Activated CD8-positive, alpha-beta memory T cell treated with anti-CD3 and anti-CD28 coated beads, Interleukin-2, amount 50 U/mL, for 48 hours (primary cell): ENCODE data around the gene CYP46A1.

Source experiments
- DNase-seq: peaks from one replicate; pipeline ENCODE4 v3.0.0-alpha.2; 2020

CYP46A1 gene

GRCh38 chr14:99689266-99690236 is 5.5 kb downstream of the CYP46A1 start:
- peak; percentile 37 for DNase-seq

GRCh38 chr14:99690636-99691035 is 6.5 kb downstream of the CYP46A1 start:
- peak; percentile 26 for DNase-seq

DNA sequence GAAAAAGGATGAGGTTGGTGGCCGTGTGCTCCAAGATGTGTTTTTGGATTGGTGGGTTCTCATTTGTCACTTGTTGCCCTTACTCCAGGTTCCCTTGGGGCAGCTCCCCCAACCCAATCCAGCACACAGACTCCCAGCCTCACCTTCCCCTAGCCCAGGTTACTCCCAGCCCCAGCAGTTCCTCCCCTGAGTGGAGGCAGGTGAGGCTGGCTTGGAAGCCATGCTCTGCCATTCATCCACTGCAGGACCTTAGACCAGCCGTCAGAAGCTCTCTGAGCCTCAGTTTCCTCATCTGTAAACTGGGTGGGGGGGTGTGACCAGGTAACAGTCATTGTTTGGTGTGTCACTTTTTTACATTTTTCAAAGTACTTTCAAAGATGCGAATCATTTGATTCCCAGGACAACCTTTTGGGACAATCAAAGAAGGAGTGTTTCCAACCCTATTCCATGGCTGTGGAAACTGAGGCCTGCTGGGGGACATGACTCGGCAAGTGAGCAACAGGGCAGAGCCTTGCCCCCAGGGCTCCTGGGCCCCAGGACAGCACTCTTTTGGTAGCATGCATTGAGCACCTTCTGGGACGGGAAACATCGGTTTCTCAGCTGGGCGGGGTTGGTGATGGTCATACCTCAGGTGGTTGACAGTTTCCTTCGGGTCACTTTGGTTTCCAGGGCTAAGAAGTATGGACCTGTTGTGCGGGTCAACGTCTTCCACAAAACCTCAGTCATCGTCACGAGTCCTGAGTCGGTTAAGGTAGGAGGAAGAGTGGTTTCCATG is 7.2 kb downstream of the CYP46A1 start:
- peak; percentile 13 for DNase-seq

GRCh38 chr14:99693918-99694317 is 9.8 kb downstream of the CYP46A1 start:
- no peak for DNase-seq

- DNase-seq: no peak
Measured at GRCh38 chr14:99696929-99697328, 12.8 kb downstream of the CYP46A1 start.

- peak; percentile 36 for DNase-seq
Measured at GRCh38 chr14:99698236-99698635, 14.1 kb downstream of the CYP46A1 start.

DNA sequence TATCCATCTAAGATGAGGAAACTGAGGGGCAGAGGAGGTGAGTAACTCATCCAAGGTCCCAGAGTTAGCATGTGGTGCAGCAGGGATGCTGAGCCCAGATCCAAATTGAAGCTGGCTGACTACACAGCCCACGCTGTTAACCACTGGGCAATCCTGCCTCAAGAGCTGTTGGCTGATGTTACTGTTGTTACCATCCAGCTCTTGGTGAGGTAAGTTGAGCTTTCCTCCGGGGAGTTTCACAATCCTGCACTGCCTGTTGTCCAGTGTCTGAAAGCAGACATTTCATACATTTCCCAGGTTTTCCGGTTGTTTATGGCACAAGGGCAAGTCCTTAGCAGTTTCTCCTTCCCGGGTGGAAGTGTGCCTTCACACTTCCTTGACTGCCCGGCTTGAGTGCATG is 14.5 kb downstream of the CYP46A1 start:
- peak; percentile 13 for DNase-seq

GRCh38 chr14:99699085-99699760 is 15.1 kb downstream of the CYP46A1 start:
- peak; percentile 12 for DNase-seq

DNA sequence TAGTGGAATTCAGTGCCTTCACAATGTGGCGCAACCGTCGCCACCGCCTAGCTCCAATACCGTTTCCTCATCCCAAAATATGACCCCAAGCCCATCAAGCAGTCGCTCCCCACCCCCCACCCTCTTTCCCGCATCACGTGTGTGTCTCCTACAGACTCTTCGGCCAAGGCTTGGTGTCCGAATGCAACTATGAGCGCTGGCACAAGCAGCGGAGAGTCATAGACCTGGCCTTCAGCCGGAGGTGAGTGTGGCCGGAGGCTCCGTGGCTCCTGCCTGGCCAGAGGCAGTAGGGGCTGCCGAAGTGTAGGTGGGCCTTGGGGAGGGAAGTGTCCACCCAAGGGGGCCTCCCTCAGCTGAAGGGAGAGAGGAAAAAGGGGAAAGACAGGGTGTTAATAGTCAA is 15.8 kb downstream of the CYP46A1 start:
- DNase-seq: peak; percentile 29

GRCh38 chr14:99700379-99700778 is 16.3 kb downstream of the CYP46A1 start:
- no peak for DNase-seq

DNA sequence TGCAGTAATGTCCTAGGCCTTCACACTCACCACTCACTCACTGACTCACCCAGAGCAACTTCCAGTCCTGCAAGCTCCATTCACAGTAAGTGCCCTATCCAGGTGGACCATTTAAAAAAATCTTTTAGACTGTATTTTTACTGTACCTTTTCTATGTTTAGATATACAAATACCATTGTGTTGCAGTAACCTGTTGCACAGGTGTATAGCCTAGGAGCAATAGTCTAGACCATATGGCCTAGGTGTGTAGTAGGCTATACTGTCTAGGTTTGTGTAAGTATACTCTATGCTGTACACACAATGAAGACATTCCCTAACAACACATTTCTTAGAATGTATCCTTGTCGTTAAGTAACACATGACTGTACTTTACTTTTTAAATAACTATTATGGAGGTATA is 17.2 kb downstream of the CYP46A1 start:
- DNase-seq: no peak

DNA sequence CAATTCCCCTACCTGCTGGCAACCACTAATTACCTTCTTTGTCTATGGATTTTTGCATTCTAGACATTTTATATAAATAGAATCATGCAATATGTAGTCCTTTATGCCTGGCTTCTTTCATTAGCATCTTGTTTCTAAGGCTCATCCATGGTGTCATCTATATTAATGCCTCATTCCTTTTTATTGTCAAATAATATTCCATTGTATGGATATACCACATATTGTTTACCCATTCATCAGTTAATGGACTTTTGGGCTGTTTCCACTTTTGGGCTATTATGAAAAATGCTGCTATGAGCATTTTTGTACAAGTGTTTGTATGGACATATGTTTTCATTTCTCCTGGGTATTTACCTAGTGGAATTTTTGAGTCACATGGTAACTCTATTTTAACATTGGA is 18.0 kb downstream of the CYP46A1 start:
- DNase-seq: no peak

DNA sequence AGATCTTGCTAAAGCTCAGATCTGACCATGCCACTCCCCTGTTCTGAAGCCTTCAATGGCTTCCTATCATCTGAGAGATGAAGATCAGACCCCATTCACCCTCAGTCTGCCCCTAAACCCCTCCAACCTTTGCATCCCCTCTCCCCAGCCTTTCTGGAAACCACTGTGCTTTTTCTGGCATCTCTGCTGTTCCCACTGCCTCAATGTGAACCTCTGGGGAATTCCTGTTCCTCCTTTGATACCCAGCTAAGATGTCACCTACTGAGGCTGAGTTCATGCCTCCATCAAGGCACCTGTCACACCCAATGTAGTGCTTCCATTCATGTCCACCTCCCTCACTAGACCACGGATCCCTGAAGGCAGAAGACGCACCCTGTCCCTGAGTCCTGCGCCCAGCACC is 19.3 kb downstream of the CYP46A1 start:
- no peak for DNase-seq

GRCh38 chr14:99704037-99704436 is 19.9 kb downstream of the CYP46A1 start:
- no peak for DNase-seq

DNA sequence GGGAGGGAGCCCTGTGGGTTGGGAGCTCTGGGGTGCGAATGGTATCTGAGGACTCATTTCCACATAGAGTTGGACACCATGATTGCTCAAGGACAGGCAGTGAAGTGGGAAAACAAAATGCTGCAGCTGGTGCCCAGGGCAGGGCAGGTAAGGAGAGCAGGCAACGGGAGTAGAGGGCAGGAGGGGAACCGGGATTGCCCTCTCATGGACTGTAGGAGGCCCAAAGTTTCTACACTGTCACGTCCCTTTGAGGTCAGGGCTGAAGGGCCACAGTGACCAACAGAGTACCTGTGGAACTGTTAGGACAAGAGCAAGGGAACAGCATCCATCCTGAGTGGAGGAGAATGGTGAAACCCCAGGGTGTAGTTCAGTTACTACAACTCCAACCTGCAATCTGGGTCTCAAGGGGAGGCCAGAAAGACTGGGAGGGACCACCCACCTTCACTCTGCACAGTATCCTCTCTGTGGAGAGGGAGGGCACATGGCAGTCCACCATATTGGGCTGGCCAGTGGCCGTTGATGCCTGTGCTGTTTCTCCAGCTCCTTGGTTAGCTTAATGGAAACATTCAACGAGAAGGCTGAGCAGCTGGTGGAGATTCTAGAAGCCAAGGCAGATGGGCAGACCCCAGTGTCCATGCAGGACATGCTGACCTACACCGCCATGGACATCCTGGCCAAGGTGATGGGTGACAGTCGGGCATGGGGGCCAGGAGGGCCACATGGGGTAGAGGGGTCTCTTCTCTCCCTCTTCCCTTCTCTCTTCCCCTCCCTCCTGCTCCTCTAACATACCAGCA is 22.2 kb downstream of the CYP46A1 start:
- DNase-seq: peak; percentile 17

DNA sequence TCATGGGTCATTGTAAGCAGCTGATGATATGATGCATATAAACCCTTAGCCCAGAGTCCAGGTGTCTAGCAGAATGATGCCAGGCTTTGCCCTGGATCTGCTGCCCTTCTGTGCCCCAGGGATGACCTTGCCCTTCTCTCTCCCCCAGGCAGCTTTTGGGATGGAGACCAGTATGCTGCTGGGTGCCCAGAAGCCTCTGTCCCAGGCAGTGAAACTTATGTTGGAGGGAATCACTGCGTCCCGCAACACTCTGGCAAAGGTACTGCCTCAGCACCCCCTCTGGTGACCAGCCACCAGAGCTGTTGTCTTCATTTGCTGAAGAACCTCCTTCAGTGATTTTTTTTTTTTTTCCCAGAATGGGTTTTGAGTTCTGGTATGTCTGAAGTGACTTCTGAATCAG is 23.3 kb downstream of the CYP46A1 start:
- peak; percentile 18 for DNase-seq

DNA sequence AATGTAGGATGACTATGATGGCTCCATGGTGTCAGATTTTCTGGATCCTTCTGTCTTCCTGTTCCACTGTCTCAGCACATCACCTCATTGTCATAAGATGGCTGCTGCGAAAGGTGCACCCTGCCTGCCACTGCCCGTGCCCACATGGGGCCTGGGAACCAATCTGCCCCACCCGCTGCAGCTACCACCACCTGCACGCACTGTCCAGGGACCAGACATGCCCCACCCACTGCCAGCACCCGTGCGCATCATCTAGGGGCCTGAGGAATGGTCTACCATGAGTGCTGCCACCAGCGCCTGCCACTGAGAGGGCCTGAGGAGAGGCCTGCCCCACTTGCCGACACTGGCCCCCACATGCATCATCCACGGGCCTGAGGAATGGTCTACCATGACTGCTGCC is 23.8 kb downstream of the CYP46A1 start:
- DNase-seq: peak; percentile 12

GRCh38 chr14:99708449-99708848 is 24.4 kb downstream of the CYP46A1 start:
- peak; percentile 12 for DNase-seq

DNA sequence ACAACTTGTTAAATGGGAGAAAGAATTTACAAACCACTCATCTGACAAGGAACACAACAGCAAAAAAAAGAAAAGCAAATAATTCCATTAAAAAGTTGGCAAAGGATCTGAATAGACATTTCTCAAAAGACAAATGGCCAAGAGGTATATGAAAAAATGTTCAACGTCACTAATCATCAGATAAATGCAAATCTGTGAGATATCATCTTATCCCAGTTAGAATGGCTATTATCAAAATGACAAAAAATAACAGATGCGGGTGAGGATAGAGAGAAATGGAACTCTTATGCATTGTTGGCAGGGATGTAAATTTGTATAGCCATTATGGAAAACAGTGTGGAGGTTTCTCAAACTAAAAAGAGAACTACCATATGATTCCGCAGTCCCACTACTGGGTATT is 29.9 kb downstream of the CYP46A1 start:
- DNase-seq: no peak

DNA sequence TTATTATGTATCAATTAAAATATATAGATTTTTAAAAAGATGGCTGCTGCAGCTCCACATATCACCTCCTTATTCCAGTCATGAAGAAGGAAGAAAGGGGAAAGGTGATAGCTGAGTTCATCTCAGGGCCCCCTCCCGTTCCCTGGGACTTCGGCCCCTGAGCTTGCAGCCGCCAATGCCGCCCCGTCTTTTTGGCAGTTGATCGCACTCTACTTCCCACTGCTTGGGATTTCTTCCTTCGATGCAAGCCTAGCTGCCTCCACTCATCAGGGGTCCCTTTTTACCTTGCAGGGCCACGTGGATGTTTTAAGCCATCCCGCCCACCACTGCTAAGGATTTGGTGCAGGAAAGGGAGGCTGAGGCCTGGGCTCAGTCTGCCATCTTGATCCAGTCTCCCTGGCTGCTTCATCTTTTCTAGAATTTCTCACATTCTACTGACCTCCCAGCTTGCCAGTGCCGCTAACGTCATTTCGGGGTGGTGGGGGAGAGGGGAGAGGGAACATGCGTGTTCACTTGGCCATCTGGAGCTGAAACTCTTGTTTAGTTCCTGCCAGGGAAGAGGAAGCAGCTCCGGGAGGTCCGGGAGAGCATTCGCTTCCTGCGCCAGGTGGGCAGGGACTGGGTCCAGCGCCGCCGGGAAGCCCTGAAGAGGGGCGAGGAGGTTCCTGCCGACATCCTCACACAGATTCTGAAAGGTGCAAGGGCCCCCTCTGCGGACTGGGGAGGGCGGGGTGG is 31.3 kb downstream of the CYP46A1 start:
- peak; percentile 28 for DNase-seq

- peak; percentile 20 for DNase-seq
Measured at GRCh38 chr14:99716091-99716849, 32.2 kb downstream of the CYP46A1 start.
